GM18858 (cell line): ENCODE data around the gene PDK3.

Source experiments
- ATAC-seq: cut with Tn5 transposase; IDR thresholded peaks from one replicate; pipeline ENCODE4 v1.9.1; 2021; ENCODE audit not compliant: unreplicated experiment

The PDK3 gene

GRCh38 chrX:24550166-24550565 lies 85.1 kb downstream of the PDK3 start:
- no peak for ATAC-seq

DNA sequence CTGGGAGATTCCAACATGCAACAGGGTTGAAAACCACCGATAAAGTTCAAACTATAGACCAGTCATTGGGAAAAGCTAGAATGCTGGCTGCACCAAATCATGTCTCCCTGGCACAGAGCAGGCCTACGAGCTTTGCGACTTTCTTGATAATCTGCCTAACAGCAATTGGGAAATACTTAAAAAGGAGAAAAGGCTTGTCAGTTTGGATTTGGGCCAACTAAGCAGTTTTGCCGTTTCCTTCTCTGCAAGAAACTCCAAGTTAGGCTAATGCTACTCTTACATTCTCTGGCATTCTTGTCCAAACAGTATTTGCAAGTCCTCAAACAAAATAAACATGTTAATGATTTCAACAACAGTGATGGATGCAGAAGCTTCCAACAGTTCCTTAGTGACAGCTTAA lies 87.9 kb downstream of the PDK3 start:
- no peak for ATAC-seq

GRCh38 chrX:24561121-24561520 lies 96.0 kb downstream of the PDK3 start:
- no peak for ATAC-seq

GRCh38 chrX:24563291-24564010 lies 98.4 kb downstream of the PDK3 start:
- ATAC-seq: no peak

DNA sequence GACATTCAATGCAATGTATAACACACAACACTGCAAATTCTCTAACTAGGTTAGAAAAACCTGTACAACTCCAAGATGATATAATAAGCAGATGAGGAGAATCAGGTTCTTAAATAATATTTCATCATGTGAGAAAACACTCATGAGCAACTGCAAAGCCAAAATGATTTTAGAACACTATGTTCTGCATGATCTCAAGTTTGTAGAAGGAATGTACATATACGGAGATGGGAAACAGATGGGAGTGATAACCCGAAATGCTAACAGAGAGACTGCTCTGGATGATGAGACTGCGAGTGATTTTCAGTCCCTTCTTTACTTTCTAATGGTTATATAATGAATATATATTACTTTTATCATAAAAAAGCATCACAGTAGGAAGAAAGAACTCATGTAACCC lies 101.2 kb downstream of the PDK3 start:
- no peak for ATAC-seq

DNA sequence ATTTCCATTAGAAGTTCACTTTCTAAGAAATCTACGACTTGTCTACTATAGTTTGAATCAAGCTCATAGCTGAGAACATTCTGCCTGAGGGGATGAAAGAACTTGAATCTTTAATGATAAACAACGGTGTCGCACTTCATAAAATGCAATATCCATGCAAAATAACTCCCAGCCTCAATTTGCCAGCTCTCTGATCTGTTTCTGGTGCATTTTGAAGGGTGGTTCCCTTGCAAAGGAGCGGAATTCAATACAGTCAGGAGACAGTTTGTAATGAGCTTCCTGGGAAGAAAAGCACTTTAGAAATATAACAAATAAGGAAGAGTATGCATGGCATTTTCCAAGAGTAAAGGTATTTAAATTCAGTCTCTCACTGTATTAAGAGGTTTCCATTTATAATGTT lies 102.1 kb downstream of the PDK3 start:
- ATAC-seq: no peak

DNA sequence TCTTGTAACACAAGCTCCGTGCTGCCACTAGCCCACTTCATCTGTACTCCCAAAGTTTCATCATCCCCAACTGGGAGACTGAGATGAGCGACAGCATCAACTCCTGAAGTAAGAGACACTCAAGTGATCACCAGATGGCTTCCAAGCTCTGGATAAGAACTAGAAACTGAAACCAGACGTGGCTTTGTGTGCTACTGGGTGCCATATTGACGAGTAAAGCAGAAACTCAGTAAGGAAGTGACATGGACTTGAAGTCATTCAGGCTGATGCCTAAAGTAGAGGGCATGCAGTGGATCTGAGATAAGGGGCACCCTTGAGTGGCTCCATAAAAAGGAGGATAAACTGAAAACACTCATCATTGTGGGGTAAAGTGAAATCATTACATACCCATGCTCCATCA lies 109.7 kb downstream of the PDK3 start:
- ATAC-seq: no peak

GRCh38 chrX:24575496-24575895 lies 110.4 kb downstream of the PDK3 start:
- ATAC-seq: no peak

DNA sequence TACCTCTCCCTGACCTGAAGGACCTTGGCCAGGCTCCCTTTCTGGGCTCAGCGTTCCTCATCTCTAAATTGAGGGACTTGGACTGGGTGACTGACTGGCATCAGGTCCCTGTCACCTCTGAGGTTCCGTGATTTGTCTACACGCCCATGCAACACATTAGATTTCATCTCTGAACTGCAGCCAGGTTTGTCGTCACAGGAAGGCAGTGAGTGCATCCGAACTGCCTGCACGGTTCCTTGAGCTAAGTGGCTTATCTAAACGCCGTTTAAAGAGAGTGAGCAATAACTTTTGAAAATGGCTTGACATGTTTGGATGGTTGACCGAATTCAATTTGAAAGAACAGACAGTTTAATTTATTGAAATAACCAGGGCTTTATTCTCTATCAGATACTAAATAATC lies 112.0 kb downstream of the PDK3 start:
- ATAC-seq: no peak
